Activated T-helper 9 cell treated with anti-CD3 and anti-CD28 coated beads, Interleukin-2, amount 50 U/mL, for 16 hours (primary cell): ENCODE results near the gene FXYD1.
"Not testable (repeated sequence)": the region's sequence is repeated elsewhere in the genome, so short reads cannot be mapped to it uniquely, and the experiment has no call there.

Source experiments
- DNase-seq: peaks from one replicate; pipeline ENCODE4 v3.0.0-alpha.2; 2020; ENCODE audit warnings: low read depth

The FXYD1 gene

GRCh38 chr19:35125270-35125717 lies 13.3 kb upstream of the FXYD1 start:
- no peak for DNase-seq

GRCh38 chr19:35125749-35126623 lies 12.6 kb upstream of the FXYD1 start:
- DNase-seq = no peak

GRCh38 chr19:35126624-35126959 lies 12.0 kb upstream of the FXYD1 start:
- no peak for DNase-seq

GRCh38 chr19:35127871-35128270 lies 10.8 kb upstream of the FXYD1 start:
- no peak for DNase-seq

GRCh38 chr19:35128398-35129057 lies 10.1 kb upstream of the FXYD1 start:
- no peak for DNase-seq

GRCh38 chr19:35129724-35130274 lies 8.8 kb upstream of the FXYD1 start:
- DNase-seq = not testable (repeated sequence)

GRCh38 chr19:35130761-35131720 lies 7.6 kb upstream of the FXYD1 start:
- DNase-seq = no peak

- no peak for DNase-seq
Observed at GRCh38 chr19:35132254-35132653, 6.4 kb upstream of the FXYD1 start.

- no peak for DNase-seq
Observed at GRCh38 chr19:35133826-35134225, 4.8 kb upstream of the FXYD1 start.

GRCh38 chr19:35134601-35135242 lies 3.9 kb upstream of the FXYD1 start, which contains the start of gene LGI4:
TSS of gene LGI4 (minus strand) at chr19:35135059. CDS start at chr19:35134680, 379 bp downstream.
- DNase-seq = no peak

- peak; percentile 46 for DNase-seq
Observed at GRCh38 chr19:35135389-35135909, 3.2 kb upstream of the FXYD1 start.

GRCh38 chr19:35136231-35136630 lies 2.4 kb upstream of the FXYD1 start:
- no peak for DNase-seq

- DNase-seq = no peak
Observed at GRCh38 chr19:35136977-35137702, 1.5 kb upstream of the FXYD1 start.

GRCh38 chr19:35140207-35140961 lies 1.8 kb downstream of the FXYD1 start:
- DNase-seq = no peak

GRCh38 chr19:35140962-35141836 lies 2.6 kb downstream of the FXYD1 start:
- peak; percentile 95 for DNase-seq

GRCh38 chr19:35141837-35142605 lies 3.4 kb downstream of the FXYD1 start:
- DNase-seq = no peak

- peak; percentile 61 for DNase-seq
Observed at GRCh38 chr19:35142606-35143230, 4.1 kb downstream of the FXYD1 start.
